SKM-1 treated with dmso at 0.1 percent for 144 hours (cell line): Measurements from ENCODE around the gene DUS1L.

ENCODE experiments used
- DNase-seq: peaks from one replicate; lab custom pipeline; 2025; ENCODE audit not compliant: unreplicated experiment; lab: John Stamatoyannopoulos, UW

DUS1L gene

DNA sequence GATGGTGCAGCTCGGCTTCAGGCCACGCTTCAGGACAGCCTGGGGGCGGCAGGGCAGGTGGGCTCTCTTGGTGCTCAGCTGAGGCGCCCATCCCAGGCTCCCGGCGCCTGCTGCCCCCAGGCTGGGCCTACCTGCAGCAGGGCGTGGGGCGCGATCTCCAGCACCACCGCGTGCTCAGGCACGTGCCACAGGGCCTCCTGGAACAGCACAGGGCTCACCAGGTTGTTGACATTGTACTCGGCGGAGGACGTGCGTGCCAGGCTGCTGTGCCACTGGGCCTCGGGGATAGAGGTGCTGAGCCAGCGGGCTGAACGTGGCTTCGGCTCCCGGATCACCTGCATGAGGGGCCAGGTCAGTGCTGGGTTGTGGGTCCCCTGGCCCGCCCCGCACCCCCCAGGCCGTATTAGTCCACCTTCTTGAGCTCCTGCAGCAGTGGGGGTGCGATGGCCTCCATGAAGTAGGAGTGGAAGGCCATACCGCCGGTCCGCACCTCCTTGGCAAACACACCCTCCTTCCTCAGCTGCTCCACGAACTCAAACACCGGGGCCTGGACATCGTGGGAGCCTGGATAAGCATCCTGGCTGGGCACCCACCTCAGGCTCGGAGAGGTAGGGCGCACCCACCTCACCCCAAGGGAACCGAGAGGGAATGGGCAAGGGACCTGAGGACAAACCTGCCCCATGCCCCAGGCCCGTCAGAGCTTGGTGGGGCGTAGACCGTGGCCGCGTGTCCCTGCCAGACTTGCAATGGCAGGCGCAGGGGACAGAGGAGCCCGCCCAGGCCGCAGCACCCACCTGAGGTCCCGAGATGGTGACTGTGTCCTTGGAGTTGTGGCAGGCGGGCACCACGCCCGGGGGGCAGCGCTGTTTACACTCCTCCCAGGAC lies 23.5 kb upstream of the DUS1L start:
- no peak for DNase-seq

DNA sequence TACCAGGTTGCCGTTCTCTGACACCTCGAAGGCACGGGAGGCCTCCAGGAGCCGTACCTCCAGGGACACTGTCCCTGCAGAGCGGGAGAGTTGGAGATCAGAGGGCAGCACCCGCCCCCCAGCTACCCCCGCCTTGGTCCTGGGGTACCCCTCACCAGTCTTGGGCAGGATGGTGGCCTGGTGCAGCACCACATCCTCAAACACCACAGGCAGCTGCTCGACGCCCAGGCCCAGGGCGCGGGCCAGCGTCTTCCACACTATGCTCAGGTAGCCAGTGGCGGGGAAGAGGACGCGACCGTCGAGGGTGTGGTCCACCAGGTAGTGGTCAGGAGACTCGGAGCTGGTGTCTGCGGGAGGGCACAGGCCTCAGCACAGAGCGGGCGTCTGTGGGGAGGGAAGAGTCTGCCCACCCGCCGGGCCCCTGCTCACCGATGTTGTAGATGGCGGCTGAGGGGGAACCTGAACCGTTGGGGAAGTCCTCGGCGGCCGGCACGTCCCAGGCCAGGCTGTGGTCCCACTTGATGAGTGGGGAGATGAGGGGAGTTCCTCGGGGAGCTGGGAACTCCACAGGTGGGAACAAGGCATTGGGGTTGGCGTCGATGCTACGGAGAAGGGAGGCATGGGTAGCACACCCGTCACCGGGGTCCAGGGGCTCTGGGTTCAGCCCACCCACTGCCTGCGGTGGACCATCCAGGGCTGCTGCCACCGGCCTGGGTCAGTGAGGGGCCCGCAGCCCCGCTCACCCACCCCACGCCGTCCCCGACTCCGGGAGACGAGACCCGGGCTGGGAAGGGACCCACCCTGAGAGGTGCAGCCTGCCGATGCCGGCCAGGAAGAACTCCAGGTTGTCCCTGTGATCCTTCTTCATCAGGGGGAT lies 22.6 kb upstream of the DUS1L start:
- DNase-seq = no peak

DNA sequence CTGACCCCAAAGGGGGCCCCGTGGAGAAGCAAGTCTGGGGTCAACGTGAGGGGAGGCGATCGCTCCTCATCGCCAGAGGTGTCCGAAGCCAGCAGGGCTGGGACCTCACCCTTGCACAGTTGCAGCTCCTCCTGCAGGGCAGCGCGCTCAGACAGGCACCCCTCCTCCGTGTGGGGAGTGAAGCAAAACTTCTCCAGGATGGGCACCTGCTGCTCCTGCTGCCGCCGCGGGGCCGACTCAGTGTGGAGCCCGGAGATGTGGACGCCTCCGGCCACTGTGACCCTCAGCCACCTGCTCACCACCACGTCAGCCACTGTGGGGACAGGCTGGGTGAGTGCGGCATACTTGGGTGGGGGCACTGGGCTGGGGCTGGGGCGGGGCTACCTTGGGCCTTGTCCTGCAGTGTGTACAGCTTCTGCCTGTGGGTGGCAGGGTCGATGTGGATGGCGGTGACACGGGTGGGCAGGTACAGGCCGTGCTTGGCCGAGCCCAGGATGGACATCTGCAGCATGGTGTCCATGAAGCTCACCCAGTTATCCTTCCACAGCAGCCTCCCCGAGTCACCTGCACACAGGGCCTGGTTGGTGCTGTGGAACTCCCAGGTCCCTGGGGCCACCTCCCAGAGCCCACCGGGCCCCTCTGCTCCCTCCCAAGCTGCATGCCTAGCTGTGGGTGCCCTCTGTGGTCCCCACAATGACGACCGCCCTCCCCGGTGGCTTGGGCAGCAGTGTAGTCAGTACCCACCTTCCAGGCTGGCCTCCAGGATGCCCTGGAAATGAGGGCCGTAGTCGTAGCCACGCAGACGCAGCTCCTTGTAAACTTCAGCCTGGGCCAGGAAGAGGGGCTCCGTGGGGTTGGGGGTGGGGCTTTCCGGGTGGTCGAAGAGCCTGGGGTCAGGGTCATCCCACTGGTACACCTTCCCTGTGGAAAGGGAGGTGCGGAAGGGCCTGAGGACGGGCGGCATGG lies 21.6 kb upstream of the DUS1L start:
- no peak for DNase-seq

DNA sequence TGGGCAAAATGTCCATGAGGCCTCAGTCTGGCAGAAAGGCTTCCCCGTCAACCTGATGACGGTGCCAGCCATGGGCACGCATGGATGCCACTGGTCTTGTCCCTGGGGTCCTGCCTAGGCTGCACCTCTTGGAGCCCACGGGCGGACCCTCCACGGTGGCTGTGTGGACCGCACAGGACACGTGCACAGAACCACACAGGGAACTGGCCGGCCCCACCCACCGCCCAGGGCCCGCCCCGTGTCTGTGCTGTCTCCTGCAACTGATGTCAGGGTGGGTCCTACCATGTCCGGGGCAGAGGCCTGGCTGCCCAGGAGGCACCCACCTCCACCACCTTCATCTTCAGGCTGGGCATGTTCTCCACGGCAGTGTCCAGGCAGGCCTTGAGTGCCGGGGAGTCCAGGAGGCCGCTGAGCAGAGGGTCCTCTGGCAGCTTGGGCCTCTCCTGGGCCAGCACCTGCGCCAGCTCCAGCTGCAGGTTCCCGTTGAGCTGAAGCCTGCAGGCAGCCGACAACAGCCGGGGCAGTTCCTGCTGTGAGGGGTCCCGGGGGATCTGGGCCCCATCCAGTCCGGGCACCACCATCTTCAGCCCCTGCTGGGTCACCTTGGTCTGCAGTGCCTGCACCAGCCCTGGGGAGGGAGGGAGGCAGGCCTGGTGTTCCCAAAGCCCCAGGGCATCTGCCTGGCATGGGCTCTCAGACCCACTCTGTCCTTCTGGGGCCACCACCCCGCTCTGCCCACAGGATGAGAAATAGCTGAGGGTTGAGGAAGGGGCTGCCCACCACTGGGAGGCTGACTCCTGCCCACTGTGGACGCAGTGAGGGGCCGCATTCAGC lies 20.5 kb upstream of the DUS1L start:
- no peak for DNase-seq

DNA sequence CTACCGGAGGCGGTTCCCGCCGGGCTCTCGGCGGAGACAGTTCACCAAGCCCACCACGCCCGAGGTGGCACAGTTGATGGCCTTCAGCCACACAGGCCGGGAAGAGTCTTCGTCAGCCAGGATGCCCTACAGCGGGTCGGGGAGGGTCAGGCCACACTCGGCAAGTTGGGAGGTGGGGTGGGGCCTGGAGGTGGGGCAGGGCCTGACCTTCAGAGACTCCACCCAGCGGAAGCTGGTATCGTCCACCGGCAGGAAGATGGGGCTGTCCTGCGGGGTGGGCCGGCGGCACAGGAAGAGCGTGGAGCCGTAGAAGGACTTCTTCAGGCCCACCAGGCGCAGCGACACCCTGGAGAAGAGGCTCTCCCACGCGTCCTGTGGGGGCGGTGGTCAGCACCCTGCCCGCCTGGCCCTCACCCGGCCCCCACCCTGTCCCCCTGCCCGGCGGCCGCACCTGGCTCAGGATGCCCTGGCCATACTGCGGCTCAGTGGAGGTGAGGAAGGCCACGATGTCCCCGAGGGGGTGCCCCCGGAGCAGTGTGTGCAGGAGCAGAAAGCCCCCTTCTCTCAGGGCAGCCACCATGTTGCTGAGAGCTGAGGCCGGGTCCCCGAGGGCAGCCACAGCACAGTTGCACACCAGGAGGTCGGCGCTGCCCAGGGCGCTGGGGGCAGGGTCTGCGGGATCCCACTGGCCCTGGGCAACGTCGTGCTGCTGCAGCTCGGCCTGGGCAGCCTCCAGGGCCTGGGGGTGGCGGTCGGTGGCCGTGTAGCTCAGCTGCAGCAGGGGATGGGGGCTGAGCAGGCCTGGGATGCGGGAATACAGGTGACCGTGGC lies 19.6 kb upstream of the DUS1L start:
- no peak for DNase-seq

DNA sequence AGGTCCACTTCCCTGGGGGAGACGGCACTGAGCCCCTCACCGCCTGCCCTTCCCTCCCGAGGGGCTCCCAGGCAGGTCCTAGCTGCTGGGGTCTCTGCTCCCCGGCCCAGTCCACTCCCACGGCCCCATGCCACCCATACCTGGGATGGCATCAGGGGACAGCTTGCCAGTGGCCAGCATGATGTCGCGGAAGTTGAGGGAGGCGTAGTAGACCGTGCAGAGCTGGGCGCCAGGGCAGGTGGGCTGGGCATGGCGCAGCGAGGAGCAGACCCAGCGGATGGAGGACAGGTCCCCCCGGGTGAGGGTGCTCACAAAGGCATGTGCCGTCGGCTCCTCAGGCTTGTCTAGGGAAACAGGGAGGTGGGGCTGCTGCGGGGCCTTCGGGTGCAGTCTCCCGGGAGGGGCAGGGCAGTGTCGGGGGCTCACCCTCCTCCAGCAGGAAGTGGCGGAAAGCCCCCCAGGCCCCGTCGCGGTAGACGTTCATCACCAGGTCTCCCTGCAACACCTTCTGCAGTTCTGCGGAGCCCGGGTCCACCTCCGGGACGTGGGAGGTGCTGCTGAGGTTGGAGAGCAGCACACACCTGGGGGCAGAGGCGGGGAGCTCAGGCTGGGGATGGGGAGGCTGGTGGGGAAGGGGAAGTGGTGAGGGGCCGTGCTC lies 18.9 kb upstream of the DUS1L start:
- no peak for DNase-seq

DNA sequence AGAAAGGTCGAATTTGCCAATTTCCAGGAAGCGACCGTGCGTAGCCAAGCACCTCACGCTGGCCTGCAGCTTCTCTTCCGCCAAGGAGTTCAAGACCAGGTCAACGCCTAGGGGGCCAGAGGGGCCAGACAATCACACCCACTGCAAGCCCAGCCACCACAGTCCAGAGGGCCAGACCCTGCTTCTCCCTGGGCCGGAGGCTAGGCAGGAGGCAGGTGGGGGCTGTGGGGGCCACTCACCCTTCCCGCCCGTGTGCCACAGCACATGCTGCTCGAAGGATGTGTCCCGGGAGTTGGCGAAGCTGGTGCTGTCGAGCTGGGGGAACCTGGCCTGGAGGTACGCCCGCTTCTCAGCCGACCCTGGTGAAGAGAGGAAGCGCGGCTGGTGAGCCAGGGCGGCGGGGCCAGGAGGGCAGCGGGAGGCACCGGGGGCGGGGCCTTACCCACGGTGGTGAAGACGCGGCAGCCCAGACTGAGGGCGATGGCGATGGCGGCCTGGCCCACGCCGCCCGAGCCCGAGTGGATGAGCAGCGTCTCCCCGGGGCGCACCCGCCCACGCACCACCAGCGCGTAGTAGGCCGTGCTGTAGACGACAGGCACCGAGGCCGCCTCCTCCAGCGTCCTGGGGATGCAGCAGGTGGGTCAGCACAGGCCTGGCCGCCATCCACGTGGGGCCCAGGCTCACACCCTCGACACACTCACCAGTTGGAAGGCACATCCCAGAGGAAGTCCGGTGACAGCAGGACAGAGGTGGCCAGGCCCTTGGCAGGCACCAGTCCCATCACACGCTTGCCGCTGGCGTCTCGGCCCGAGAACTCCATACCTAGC lies 18.1 kb upstream of the DUS1L start:
- DNase-seq = no peak

DNA sequence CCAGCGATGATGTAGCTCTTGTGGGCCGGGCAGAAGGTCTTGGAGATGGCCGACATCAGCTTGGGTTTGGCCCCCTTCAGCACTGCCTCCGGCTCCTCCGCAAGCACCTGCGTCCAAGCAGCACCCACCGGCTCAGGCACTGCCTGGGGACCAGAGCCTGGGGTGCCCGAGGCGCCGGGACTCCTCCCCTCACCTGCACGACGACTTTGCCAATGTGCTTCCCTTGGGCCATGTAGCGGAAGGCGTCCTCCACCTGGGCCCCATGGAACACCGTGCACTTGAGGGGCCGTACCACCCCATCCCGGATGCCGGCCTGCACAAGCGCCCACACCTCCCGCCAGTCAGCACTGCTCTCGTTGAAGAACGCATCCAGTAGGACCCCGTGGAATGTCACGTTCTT lies 17.4 kb upstream of the DUS1L start:
- no peak for DNase-seq

DNA sequence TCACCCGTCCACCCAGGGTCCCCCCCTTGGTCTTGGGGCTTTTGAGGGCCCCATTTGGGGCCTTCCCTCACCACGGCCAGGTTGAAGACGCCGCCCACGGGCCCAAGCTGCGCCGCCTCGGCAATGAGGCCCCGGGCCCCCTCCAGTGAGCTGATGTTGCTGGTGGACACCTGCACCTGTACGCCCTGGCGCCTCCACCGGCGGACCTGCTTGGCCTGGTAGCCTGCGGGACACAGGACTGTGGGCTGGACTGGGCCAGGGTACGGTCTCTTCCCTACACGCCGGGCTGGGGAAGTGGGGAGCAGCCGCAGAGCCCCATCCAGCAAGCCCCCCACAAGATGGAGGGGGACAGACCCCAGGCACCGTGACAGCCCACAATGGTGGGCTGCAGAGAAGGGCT lies 16.9 kb upstream of the DUS1L start:
- no peak for DNase-seq

DNA sequence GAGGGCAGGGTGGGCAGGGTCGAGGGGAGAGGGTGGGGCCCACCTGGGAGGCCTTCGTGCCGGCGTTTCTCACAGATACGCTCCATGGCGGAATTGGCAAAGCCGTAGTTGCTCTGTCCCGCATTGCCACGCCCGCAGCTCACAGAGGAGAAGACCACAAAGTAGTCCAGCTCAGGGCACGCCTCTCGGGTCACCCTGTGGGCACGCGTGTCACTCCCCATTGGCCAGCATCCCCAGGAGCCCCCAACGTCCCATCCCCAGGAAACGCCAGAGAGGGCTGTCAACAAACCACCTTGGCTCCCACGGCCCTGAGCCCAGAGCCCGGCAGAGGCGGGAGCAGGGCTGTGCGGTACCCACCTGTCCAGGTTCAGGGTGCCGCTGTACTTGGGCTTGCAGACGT lies 16.4 kb upstream of the DUS1L start:
- no peak for DNase-seq

DNA sequence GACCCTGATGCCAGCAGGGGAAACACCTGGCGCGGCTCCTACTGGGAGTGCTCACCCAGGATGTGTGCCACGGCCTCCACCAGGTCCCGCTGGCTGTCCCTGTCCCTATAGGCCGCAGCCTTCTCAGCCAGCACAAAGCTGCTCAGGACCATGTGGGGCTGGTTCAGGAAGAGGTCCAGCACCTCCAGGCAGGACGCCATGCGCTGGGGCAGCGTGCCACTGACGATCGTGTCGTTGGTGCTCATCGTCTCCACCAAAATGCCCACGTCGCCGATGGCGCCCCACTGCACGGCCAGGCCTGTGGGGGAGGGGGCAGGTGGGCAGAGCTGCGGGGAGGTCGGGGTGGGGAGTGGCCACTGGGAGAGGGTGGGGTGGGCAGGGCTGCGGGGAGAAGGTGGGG lies 15.9 kb upstream of the DUS1L start:
- no peak for DNase-seq

DNA sequence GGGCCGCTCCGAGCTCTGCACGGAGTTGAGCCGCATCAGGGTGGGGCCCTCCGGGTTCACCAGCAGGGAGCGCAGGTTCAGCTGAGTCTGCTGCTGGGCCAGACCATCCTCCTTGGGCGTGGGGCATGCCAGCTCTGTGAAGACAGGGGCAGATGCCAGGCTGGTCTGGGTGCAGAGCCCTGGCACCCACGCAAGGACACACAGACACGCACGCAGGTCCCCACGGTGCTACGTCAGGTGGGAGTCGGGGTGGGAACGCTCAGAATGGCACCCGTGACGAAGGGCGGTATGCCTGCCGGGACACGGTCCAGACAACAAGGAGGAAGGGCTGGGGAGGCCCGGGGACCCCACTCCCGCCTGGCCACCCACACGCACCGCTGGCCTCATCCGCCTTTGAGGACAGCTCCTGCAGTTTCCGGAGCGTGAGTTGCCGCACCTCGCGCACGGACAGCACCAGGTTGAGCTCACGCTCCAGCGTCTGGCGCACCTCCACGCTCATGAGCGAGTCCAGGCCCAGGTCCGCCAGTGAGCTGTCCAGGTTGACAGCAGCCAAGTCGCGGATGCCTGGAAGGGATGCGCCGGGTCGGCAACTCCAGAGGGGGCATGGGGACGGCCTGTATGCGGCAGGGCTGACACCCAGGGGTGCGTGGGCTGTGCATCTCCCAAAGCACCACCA lies 15.3 kb upstream of the DUS1L start:
- DNase-seq = no peak

DNA sequence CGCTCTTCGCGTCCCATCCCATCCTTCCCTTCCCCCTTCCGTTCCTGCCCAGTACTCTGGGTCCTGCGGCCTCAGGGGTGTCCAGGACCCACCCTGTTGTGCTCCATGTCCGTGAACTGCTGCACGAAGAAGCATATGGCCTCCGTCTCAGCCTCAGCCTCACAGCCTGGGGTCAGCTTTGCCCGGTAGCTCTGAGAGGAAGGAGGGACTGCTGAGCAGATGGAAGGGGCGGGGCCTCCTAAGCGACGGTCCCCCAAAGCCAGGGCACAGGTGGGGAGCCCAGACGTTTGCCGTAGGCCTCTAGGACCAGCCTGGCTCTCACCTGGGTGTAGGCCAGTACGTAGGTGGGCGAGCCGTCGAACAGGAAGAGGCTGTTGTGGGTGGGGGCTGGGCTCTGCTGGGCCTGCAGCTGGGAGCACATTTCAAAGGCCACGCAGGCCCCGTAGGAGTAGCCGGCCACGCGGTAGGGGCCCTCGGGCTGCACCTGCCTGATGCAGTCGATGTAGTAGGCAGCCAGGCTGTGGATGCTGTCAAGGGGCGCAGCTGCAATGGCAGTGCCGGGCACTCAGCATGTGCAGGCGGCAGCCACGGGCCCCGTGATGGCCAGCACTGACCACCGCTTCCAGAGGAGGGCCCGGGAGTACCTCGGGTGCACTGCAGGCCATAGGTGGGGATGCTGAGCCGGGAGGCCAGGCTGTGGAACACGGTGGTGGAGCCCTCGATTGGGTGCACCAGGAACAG lies 14.6 kb upstream of the DUS1L start:
- DNase-seq = no peak

DNA sequence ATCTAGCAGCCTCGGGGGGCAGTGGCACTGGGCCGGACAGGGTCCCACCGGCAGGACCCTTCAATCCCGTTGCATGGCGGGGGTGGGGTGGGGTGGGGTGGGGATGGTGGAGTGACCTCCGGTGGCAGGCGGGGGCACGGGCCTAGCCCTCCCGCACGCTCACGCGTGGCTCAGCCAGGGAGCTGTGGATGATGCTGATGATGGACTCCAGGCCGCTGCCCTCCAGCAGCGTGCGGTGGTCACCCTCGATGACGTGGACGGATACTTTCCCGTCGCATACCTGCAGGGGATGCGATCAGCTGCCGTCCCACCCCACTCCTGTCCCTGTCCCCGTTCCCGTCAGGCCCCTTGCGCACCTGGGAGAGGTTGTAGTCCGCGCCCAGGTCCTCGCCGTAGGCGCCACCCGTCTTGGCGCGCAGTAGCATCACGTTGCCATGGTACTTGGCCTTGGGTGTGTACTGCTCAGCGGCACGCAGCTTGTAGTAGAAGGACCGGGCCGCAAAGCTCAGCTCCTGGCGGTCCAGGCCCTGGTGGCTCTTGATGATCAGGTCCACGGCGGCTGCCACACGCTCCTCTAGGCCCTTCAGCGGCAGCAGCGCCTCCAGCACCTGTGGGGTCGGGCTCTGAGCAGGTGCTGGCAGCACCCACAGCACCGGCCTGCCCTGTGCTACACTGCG lies 13.5 kb upstream of the DUS1L start:
- DNase-seq = no peak

DNA sequence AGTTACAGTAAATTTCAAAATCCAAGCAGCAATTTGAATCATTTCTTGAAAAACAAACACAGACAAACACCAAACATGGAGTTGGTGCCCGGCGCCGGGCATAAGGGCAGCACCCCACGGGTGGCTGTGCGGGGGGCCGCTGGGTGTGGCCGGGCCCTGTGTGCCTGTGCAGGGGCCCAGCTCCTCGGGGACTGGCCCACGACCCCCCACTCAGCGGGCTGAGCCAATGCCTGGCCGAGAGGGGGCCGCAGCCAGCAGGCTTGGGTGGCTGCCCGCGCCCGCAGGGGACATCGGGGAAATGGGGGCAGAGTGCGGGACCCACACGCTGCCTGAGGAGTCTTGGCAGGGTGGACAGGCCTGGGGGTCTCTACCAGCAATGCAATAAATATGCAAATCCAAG lies 12.8 kb upstream of the DUS1L start:
- no peak for DNase-seq
